Neural cell (in vitro differentiated cells): ENCODE results near the gene BCAR3. TPM values are rescaled to one million over a fixed set of nuclear protein-coding genes. Genes with fewer than 3 reads are reported as not detected.

Experiments
- H2AFZ ChIP-seq: fragments of 200-600, 300-800 bp; sonication (generic), shearing (Covaris generic); 2 replicates; pipeline ENCODE4 v1.6.0; 2014; ENCODE audit warnings: low read depth, mild to moderate bottlenecking, antibody characterized with exemption, low read length, moderate library complexity
- H3F3A ChIP-seq: fragments of 200-600 bp; shearing (Covaris generic); 2 replicates; pipeline ENCODE4 v1.6.1; 2016; ENCODE audit warnings: mild to moderate bottlenecking, moderate library complexity, mixed read lengths, antibody characterized with exemption, low read length; ENCODE audit not compliant: insufficient read depth, poor library complexity, severe bottlenecking
- H3K27ac ChIP-seq: fragments of 200-600, 300-800 bp; sonication (generic), shearing (Covaris generic); 2 replicates; pipeline ENCODE4 v1.5.1; 2014; ENCODE audit warnings: mild to moderate bottlenecking, low read length, moderate library complexity
- H3K27me3 ChIP-seq: fragments of 300-800, 200-600 bp; sonication (generic), shearing (Covaris generic); 2 replicates; pipeline ENCODE4 v1.6.0; 2014; ENCODE audit warnings: mild to moderate bottlenecking, low read depth, low read length, moderate library complexity; ENCODE audit not compliant: insufficient read depth
- H3K36me3 ChIP-seq: fragments of 300-800, 200-600 bp; sonication (generic), shearing (Covaris generic); 2 replicates; pipeline ENCODE4 v1.5.1; 2014; ENCODE audit warnings: mild to moderate bottlenecking, antibody characterized with exemption, low read length, moderate library complexity; ENCODE audit not compliant: insufficient read depth
- H3K4me2 ChIP-seq: fragments of 300-800, 200-600 bp; sonication (generic), shearing (Covaris generic); 2 replicates; pipeline ENCODE4 v1.6.0; 2014; ENCODE audit warnings: mild to moderate bottlenecking, low read length
- H3K4me3 ChIP-seq: fragments of 300-800, 200-600 bp; sonication (generic), shearing (Covaris generic); 2 replicates; pipeline ENCODE4 v1.5.1; 2014; ENCODE audit warnings: mild to moderate bottlenecking, low read length, moderate library complexity
- H3K79me2 ChIP-seq: fragments of 200-600 bp; shearing (Covaris generic); replicated peaks from 2 replicates; pipeline ENCODE4 v1.6.0; 2014; ENCODE audit warnings: mild to moderate bottlenecking, low read length, moderate library complexity; ENCODE audit not compliant: insufficient read depth
- H3K9ac ChIP-seq: fragments of 300-800, 200-600 bp; sonication (generic), shearing (Covaris generic); 2 replicates; pipeline ENCODE4 v1.6.1; 2016; ENCODE audit warnings: mild to moderate bottlenecking, low read length, mixed read lengths
- H3K9me2 ChIP-seq: fragments of 200-600 bp; shearing (Covaris generic); 2 replicates; pipeline ENCODE4 v1.6.1; 2016; ENCODE audit warnings: mild to moderate bottlenecking, low read length, mixed read lengths; ENCODE audit not compliant: insufficient read depth
- H3K9me3 ChIP-seq: fragments of 200-600, 300-800 bp; sonication (generic), shearing (Covaris generic); 2 replicates; pipeline ENCODE4 v1.6.1; 2016; ENCODE audit warnings: mild to moderate bottlenecking, mixed run types, low read length, moderate library complexity, mixed read lengths
- H4K20me1 ChIP-seq: fragments of 200-600 bp; shearing (Covaris generic); 2 replicates; pipeline ENCODE4 v1.6.1; 2016; ENCODE audit warnings: mild to moderate bottlenecking, mixed run types; ENCODE audit not compliant: insufficient read depth
- CTCF ChIP-seq: fragments of 450-650 bp; IDR thresholded peaks from 2 replicates; pipeline ENCODE4 v1.5.1; 2014; ENCODE audit warnings: antibody characterized with exemption, mild to moderate bottlenecking, moderate library complexity; ENCODE audit not compliant: poor library complexity, severe bottlenecking
- EP300 ChIP-seq: fragments of 450-650 bp; conservative IDR thresholded peaks from 2 replicates; pipeline ENCODE4 v1.6.1; 2014; ENCODE audit warnings: antibody characterized with exemption, mild to moderate bottlenecking, moderate library complexity; ENCODE audit not compliant: poor library complexity, severe bottlenecking
- EZH2 ChIP-seq: fragments of 200-600, 300-800 bp; shearing (Covaris generic), sonication (generic); IDR thresholded peaks from 2 replicates; pipeline ENCODE4 v1.6.1; 2014; ENCODE audit warnings: antibody characterized with exemption, low read length, borderline replicate concordance, mild to moderate bottlenecking; ENCODE audit not compliant: insufficient read depth, poor library complexity, severe bottlenecking
- MXI1 ChIP-seq: fragments of 450-650 bp; conservative IDR thresholded peaks from 2 replicates; pipeline ENCODE4 v1.6.1; 2014; ENCODE audit warnings: antibody characterized with exemption, mild to moderate bottlenecking; ENCODE audit not compliant: poor library complexity, severe bottlenecking
- POLR2AphosphoS5 ChIP-seq: IDR thresholded peaks from 2 replicates; pipeline ENCODE4 v1.6.1; 2012
- RAD21 ChIP-seq: fragments of 450-650 bp; conservative IDR thresholded peaks from 2 replicates; pipeline ENCODE4 v1.6.1; 2014; ENCODE audit warnings: antibody characterized with exemption, mild to moderate bottlenecking, moderate library complexity
- SMC3 ChIP-seq: fragments of 450-650 bp; conservative IDR thresholded peaks from 2 replicates; pipeline ENCODE4 v1.6.1; 2014; ENCODE audit warnings: antibody characterized with exemption, mild to moderate bottlenecking, moderate library complexity; ENCODE audit not compliant: poor library complexity
- TAF1 ChIP-seq: IDR thresholded peaks from 2 replicates; pipeline ENCODE4 v1.6.1; 2012; ENCODE audit warnings: low read depth
- polyA plus RNA-seq: library from polyadenylated mRNA; depleted of rRNA; stranded (reverse); fragments of >200 nt; gene quantifications from 2 replicates; pipeline ENCODE4 v1.2.3, GENCODE V29; 2014
- TF ChIP-seq, protein P1 (sequence below): IDR thresholded peaks from 2 replicates; pipeline ENCODE4 v1.6.1; 2012; ENCODE audit warnings: borderline replicate concordance

The BCAR3 gene
- polyA plus RNA-seq, 1 donor from 2014 or later: 2.5 TPM

DNA sequence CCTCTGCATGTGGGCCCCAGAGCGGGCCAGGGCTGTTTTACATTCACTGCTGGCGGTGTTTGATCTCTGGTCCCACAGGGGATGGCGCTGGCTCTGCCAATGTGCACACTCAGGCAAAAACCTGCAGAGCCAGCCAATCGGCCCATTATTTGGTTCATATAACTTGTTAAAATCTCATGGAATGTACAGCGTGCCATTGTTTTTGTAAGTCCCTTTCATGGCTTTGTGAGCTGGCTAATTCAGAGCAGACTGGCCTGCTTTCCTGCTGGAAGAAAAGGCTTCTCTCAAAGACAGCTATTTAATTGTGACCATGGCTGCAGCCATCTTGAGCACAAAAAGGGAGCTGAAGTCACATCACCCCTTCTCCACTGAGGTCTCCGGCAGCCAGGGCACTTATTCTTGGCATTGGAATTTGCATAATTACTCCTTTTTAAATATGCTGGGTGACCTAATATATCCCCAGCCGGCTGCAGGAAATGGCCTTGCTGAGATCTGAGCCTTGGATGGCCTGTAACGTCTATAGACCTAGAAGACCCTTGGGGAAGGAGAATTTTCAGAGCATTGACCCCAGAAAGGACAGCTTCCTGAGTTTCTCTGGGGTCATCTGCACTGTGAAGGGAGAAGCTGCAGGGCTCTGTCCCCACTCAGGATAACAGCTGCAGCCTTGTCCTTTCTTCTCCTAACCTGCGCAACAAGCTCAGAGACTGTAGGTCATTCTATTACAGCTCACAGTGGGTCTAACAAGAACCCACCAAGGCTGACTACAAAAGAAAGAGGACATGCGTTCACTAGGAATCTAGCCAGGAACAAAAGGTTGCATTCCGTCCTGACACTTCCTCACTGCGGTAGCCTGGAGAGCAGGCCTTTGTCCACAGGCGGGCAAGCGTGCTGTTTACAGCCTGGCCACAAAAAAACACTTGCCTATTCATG is 45.8 kb downstream of the BCAR3 start:
- Histone ChIP-seq H3K9me2 (no peaks in the 10 kb centered on the region), H3K79me2 (no peaks in the 10 kb centered on the region), H3K36me3 (no peaks in the 10 kb centered on the region), H2AFZ (peak overlapping the region; percentile 9), H3K4me2 (no peak overlapping the region), H3K9ac (no peak overlapping the region), H3K27me3 (no peaks in the 10 kb centered on the region), H3K27ac (no peak overlapping the region), H3K4me3 (no peak overlapping the region), H3F3A (no peaks in the 10 kb centered on the region), H3K9me3 (no peaks in the 10 kb centered on the region), H4K20me1 (no peaks in the 10 kb centered on the region)
- no peak for TF ChIP-seq EP300
- TF ChIP-seq MXI1: no peak
- no peak for TF ChIP-seq SMC3
- TF ChIP-seq, protein P1, sequence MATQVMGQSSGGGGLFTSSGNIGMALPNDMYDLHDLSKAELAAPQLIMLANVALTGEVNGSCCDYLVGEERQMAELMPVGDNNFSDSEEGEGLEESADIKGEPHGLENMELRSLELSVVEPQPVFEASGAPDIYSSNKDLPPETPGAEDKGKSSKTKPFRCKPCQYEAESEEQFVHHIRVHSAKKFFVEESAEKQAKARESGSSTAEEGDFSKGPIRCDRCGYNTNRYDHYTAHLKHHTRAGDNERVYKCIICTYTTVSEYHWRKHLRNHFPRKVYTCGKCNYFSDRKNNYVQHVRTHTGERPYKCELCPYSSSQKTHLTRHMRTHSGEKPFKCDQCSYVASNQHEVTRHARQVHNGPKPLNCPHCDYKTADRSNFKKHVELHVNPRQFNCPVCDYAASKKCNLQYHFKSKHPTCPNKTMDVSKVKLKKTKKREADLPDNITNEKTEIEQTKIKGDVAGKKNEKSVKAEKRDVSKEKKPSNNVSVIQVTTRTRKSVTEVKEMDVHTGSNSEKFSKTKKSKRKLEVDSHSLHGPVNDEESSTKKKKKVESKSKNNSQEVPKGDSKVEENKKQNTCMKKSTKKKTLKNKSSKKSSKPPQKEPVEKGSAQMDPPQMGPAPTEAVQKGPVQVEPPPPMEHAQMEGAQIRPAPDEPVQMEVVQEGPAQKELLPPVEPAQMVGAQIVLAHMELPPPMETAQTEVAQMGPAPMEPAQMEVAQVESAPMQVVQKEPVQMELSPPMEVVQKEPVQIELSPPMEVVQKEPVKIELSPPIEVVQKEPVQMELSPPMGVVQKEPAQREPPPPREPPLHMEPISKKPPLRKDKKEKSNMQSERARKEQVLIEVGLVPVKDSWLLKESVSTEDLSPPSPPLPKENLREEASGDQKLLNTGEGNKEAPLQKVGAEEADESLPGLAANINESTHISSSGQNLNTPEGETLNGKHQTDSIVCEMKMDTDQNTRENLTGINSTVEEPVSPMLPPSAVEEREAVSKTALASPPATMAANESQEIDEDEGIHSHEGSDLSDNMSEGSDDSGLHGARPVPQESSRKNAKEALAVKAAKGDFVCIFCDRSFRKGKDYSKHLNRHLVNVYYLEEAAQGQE: no peak
- TF ChIP-seq CTCF: no peak
- no peak for TF ChIP-seq POLR2AphosphoS5
- TF ChIP-seq TAF1: no peak
- no peak for TF ChIP-seq RAD21
- no peak for TF ChIP-seq EZH2

DNA sequence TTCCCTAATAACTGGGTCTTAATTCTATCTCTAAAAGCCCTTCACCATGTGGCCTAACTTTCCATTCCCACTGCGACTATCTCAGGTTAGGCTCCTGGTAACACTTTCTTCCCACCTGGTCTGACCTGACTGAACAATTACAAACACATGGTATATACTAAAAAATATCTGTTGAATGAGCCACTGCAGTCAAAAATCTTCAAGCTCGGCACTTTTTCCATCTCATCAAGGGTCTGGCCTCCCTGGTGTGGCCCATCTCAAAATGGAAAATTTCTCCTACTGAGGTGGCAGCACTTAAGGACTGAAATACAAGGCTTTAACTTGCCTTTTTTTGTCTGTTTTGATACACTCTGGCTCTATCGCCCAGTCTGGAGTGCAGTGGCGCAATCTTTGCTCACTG is 48.3 kb downstream of the BCAR3 start:
- Histone ChIP-seq H3K4me2 (no peak overlapping the region), H3K9ac (no peak overlapping the region), H3K27me3 (no peaks in the 10 kb centered on the region), H3F3A (no peaks in the 10 kb centered on the region), H4K20me1 (no peaks in the 10 kb centered on the region), H3K4me3 (no peak overlapping the region), H2AFZ (no peak overlapping the region), H3K9me3 (no peaks in the 10 kb centered on the region), H3K9me2 (no peaks in the 10 kb centered on the region), H3K36me3 (no peaks in the 10 kb centered on the region), H3K79me2 (no peaks in the 10 kb centered on the region), H3K27ac (no peak overlapping the region)
- TF ChIP-seq RAD21: no peak
- TF ChIP-seq POLR2AphosphoS5: no peak
- no peak for TF ChIP-seq TAF1
- no peak for TF ChIP-seq EP300
- no peak for TF ChIP-seq SMC3
- TF ChIP-seq MXI1: no peak
- TF ChIP-seq EZH2: no peak
- TF ChIP-seq, protein P1: no peak
- no peak for TF ChIP-seq CTCF
